OCI-LY1 (cell line): ENCODE measurements around the gene ABCC3.

ENCODE experiments used
- CTCF ChIP-seq: fragments of 200-600 bp; sonication (generic), shearing (Covaris generic); IDR thresholded peaks from 2 replicates; pipeline ENCODE4 v1.5.1; 2017; ENCODE audit warnings: mild to moderate bottlenecking, antibody characterized with exemption, low read length, moderate library complexity, mixed read lengths
- EZH2 ChIP-seq: fragments of 200-600 bp; sonication (generic), shearing (Covaris generic); IDR thresholded peaks from 2 replicates; pipeline ENCODE4 v1.8.0; 2017; ENCODE audit warnings: borderline replicate concordance, mixed run types, mild to moderate bottlenecking, antibody characterized with exemption, low read length, moderate library complexity, mixed read lengths

DNA sequence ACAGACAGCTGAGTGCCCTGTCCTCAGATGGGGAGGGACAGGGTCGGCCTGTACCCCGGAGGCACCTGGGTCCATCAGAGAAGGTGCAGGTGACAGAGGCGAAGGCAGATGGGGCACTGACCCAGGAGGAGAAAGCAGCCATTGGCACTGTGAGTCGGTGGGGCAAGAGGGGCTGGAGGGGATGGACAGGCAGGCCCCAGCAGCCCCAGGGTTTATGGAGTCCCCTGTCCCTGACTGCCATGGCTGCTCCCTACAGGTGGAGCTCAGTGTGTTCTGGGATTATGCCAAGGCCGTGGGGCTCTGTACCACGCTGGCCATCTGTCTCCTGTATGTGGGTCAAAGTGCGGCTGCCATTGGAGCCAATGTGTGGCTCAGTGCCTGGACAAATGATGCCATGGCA, 40.9 kb downstream of the ABCC3 start:
- TF ChIP-seq CTCF (no peak), EZH2 (no peak)
